Stimulated activated CD8-positive, alpha-beta memory T cell treated with anti-CD3 and anti-CD28 coated beads, Interleukin-12 subunit alpha, Interleukin-12 subunit beta, amount 100 ng/mL, for 4 hours (primary cell): ENCODE results near the gene SLC25A18.

Source experiments
- DNase-seq: peaks from one replicate; pipeline ENCODE4 v3.0.0-alpha.2; 2020; ENCODE audit warnings: low read depth

The SLC25A18 gene

GRCh38 chr22:17570851-17571631 is 7.7 kb downstream of the SLC25A18 start:
- DNase-seq: no peak

DNA sequence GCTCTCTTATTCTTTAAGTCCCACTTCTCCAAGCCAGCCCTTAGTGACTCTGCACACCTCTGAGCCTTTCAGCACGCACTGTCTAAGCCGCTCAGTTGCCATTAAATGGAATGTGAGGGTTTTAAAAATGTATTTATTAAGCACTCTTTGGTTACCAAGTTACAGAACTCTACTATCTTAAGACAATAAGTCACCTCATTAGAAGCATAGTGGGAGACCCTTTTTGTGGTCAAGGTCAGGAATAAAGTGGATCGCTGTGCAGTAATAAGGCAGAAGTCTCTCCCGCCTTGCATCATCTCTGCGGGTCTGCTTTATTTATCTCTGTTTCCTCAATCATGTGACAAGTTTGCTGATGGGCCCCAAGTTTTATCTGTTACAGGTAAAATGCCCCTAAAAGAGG is 11.9 kb downstream of the SLC25A18 start:
- DNase-seq: no peak

DNA sequence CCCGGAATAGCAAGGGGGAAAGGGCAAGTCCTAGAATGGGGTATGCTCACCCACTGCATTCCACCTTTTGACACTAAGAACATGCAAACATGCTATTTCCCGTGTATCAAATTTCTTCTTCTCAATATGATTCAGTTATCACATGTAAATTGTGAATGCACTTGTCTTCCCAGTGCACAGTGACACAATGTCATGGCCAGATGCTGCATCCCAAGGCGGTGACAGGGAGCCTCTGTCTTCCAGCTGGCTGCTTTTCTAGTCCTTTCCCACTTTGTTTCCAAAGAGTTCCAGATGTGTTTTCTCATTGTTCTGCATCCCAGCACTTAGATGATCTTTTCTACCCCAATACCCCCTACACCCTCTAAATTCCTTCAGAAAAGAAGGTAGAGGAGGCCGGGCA is 12.4 kb downstream of the SLC25A18 start:
- no peak for DNase-seq

- DNase-seq: no peak
Measured at GRCh38 chr22:17576470-17576869, 13.2 kb downstream of the SLC25A18 start.

DNA sequence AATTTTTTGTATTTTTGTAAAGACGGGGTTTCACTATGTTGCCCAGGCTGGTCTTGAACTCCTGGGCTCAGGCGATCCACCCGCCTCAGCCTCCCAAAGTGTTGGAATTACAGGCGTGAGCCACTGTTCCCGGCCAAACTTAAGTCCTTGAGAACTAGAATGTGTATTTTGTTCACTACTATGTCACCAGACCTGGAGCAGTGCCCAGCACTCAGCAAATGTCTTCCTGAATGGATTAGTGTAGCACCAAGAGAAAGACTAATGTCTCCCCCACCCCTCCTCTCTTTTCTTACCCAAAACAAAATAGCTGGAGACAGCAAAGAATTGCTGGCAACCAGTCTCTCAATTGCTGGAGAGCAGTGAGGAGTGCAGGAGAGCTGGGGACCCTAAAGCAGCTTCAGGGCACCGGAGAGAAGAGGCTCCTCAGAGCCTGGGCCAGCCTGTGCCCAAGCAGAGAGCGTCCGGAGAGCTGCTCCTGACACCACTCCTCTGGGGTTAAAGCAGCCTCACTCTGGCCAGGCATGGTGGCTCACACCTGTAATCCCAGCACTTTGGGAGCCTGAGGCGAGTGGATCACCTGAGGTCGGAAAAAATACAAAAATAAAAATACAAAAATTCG is 14.9 kb downstream of the SLC25A18 start:
- no peak for DNase-seq

GRCh38 chr22:17579535-17579981 is 16.3 kb downstream of the SLC25A18 start:
- no peak for DNase-seq

DNA sequence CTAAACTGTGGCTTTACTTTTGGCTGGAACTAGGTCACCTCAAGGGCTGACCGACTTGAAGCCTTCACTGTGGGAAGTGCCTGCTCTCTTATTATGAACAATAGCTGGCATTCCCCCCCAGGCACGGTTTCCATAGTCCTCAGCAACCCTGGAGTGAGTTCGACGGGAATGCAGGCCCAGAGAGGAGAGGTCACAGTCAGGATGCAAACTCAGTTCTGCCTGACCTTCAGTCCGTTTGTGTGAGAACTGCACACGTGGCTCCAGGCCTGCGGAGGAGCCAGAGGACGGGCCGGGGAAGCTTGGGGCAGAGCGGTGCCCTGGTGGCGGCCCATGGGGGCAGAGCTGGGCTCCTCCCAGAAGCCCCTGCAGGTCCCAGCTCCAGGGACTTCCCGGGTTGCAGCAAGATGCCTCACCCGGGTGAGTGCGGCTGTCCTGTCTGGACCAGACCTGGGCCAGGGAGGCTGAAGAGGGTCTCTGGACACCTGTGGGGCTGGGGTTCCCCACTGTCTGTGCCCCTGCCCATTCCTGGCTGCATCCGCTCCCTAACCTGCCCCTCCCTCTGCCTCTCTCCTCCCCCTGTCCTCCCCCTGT is 17.2 kb downstream of the SLC25A18 start:
- no peak for DNase-seq

GRCh38 chr22:17581056-17581455 is 17.8 kb downstream of the SLC25A18 start:
- DNase-seq: no peak

DNA sequence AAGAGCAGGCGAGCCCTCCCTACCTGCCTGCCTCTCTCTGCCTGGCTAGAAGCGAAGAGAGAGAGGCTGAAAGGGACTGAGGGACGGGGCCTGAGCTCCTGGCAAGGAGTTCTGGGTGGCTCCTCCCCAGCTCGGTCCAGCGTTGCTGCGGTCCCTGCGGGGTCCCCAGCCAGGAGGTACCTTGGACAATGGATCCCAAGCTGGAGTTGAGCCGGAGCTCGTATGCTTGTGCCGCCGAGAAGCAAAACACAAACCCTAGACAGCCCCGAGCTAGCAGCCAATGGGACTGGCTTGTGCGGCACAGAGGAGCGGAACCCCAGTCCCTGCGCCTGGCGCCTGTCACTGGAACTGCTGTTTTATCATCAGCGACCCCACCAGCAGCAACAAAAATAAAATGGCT is 18.3 kb downstream of the SLC25A18 start:
- DNase-seq: no peak

- DNase-seq: no peak
Measured at GRCh38 chr22:17583151-17583550, 19.9 kb downstream of the SLC25A18 start.

GRCh38 chr22:17586831-17587440 is 23.6 kb downstream of the SLC25A18 start:
- DNase-seq: no peak

DNA sequence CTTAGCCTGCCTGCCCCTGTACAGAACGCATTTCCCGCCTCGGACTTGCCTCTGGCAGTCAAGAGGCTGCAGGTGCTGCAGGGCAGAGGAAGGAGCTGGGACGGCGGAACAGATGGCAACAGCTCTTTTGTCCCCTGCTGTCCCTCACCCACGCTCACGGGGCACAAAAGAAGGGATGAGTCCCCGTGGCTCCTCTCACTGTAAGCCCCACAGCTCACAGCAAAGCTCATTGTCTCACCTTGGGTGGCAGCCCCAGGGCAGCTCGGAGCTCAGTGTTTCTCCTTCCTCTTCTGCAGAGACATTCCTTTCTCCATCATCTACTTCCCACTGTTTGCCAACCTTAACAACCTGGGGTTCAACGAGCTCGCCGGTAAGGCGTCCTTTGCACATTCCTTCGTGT is 24.3 kb downstream of the SLC25A18 start:
- no peak for DNase-seq

DNA sequence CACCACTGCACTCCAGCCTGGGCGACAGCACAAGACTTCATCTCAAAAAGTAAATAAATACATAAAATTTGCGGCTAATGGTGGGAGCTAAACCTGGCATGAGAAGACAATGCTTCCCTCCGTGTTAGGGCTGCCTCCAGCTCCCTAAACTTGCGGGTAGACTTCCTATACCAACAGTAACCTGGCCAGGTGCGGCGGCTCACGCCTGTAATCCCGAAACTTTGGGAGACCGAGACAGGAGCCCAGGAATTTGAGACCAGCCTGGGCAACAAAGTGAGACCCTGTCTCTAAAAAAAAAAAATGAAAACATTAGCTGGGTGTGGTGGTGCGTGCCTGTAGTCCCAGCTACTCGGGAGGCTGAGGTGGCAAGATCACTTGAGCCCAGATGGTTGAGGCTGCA is 25.3 kb downstream of the SLC25A18 start:
- DNase-seq: no peak

GRCh38 chr22:17589810-17590375 is 26.6 kb downstream of the SLC25A18 start:
- no peak for DNase-seq

GRCh38 chr22:17590586-17590985 is 27.3 kb downstream of the SLC25A18 start:
- DNase-seq: no peak

DNA sequence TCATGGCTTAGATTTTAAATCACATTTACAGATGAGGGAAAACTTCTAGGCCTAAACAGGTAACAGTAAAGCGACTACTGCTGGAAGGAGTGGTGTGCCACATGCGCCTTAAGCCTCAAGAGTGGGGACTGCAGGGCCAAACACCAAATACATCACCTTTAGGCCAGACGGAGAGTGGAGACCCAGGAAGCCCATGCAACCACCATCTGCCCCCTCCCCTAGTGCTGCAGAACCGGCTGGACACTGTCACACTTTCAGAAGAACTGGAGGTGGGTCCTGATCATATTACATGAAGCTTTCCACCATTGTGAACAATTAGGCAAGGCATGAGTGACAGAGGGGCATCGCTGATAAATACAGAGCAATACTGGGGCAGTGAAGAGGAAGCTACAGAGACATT is 28.9 kb downstream of the SLC25A18 start:
- no peak for DNase-seq

DNA sequence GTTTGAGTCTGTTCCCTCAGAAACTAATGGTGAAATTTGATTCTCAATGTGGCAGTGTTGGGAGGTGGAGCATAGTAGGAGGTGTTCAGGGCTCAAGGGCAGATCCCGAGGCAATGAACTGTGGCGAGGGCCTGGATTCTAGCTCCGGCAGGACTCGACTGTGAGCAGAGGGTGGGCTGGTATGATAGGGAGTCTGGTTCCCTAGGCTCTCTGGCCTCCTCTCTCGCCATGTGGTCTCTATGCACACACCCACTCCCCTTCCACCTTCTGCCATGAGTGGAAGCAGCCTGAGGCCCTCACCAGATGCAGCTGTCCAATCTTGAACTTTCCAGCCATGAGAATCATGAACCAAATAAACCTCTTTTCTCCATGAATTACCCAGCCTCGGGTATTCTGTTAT is 32.9 kb downstream of the SLC25A18 start:
- DNase-seq: no peak

DNA sequence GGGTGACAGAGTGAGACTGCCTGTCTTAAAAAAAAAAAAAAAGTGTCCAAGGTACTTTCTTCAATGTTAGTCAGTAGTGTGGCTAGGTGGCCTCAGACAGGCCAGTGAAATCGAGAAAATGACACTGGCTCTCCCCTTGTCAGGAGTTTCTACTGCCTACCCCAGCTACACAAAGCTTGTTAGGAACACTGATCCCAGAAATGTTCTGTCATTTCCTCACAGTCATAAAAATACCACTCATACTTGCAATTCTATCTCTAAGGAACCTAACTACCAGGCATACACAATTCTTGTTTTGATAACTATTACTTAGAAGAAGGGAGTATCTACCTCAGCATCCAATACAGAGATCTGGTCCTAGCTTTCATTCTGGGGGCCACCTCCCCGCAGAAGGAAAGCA is 33.9 kb downstream of the SLC25A18 start:
- DNase-seq: no peak

DNA sequence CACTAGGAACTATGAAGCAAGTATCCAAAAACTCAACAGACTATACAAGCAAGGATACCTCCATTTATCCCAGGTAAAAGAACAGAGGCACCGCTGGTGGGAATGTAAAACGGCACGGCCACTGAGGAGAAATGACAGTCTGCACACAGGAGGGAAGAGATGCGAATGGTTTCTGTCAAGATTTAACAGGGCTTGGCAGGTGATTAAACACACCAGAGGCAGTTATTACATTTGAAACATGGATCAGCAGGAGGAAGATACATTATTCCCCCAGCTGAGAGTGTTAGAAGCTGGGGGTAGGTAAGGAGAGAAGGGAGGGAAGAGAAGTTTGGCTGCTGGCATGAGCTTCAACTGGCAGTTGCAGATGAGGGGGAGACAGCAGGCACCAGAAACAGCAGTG is 35.0 kb downstream of the SLC25A18 start:
- no peak for DNase-seq

DNA sequence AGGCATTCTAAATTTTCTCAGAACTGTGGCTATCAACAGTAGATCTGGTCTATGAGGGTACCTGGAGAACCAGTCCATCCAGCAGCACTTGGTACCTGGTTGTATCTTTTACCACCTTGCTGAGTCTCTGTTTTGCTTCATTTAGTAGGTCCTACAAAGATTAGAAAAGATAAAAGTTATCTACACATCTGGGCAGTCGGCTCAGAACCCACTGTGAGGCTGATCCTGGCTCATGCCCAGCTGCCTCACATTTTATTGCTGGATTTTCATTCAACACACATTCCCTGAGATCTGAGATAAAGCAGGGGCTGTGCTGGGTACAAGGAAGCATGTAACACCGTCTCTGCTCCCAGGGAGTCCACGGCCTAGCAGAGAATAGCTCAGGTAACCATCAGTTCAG is 37.7 kb downstream of the SLC25A18 start:
- DNase-seq: no peak

GRCh38 chr22:17603668-17604067 is 40.4 kb downstream of the SLC25A18 start:
- DNase-seq: no peak

DNA sequence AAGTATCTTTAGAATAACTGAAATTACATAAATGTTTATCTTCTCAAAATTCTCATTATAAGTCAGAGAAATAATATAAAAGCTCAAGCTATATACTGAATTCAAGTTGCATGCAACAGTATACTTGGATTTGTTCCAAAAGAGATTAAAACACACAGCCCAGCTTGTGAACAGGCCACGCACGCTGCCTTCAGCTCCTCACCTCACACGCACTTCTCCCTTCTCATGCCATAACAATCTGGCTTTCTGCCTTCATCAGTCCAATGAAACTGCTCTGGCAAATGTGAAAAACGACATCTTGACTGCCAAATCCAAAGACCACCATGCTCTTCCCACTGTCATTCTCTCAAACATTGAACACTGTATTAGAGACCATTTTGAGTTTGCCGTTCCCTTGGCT is 43.2 kb downstream of the SLC25A18 start:
- DNase-seq: no peak
